CD8-positive, alpha-beta memory T cell (primary cell): ENCODE results near the gene ACD. TPM values are rescaled to one million over a fixed set of nuclear protein-coding genes. Genes with fewer than 3 reads are reported as not detected.
A peak's percentile ranks its signal among the peaks of the same experiment; 100 is the strongest.

Source experiments
- CTCF ChIA-PET: fragments of 350-600 bp; sonication (Branson Sonifier 250); formaldehyde crosslinking; loops from one replicate; lab custom pipeline; 2021; ENCODE audit warnings: antibody characterized with exemption; lab: Charles Lee
- POLR2A ChIA-PET: fragments of 350-600 bp; sonication (Branson Sonifier 250); formaldehyde crosslinking; loops from one replicate; lab custom pipeline; 2021; ENCODE audit warnings: antibody characterized with exemption; lab: Charles Lee
- DNase-seq, 5 donors: peaks; one replicate each; pipeline versions ENCODE4 v3.0.0 to v3.0.0-alpha.2; 2020 to 2022; ENCODE audit warnings: mixed read lengths in 1 of 5
- H3K27ac ChIP-seq: one replicate; pipeline ENCODE4 v1.7.0; 2013; ENCODE audit warnings: low read depth, mild to moderate bottlenecking, low read length, moderate library complexity
- H3K27me3 ChIP-seq: 2 replicates; pipeline ENCODE4 v1.7.0; 2013; ENCODE audit warnings: low read length, mild to moderate bottlenecking; ENCODE audit not compliant: insufficient read depth, poor library complexity, severe bottlenecking
- H3K36me3 ChIP-seq: 2 replicates; pipeline ENCODE4 v1.7.0; 2013; ENCODE audit warnings: mild to moderate bottlenecking, low read length, moderate library complexity; ENCODE audit not compliant: insufficient read depth
- H3K4me1 ChIP-seq: 2 replicates; pipeline ENCODE4 v1.7.0; 2013; ENCODE audit warnings: mild to moderate bottlenecking, low read length, moderate library complexity; ENCODE audit not compliant: insufficient read depth
- H3K4me3 ChIP-seq: 2 replicates; pipeline ENCODE4 v1.7.0; 2013; ENCODE audit warnings: mild to moderate bottlenecking, low read length
- H3K9me3 ChIP-seq: 2 replicates; pipeline ENCODE4 v1.7.0; 2013; ENCODE audit warnings: mild to moderate bottlenecking, low read length
- H3K27ac Mint-ChIP-seq, 8 donors: one replicate each; pipeline ENCODE4 v1.8.0; 2020 to 2021; ENCODE audit warnings: mixed read lengths in 8 of 8, mild to moderate bottlenecking in 6 of 8, inconsistent platforms in 3 of 8, moderate library complexity in 3 of 8
- H3K27me3 Mint-ChIP-seq, 2 donors: one replicate each; pipeline ENCODE4 v1.8.0; 2020 to 2021; ENCODE audit warnings: mixed read lengths in 2 of 2, mild to moderate bottlenecking in 1 of 2, moderate library complexity in 1 of 2
- H3K36me3 Mint-ChIP-seq, 3 donors: one replicate each; pipeline ENCODE4 v1.8.0; 2020 to 2021; ENCODE audit warnings: mixed read lengths in 3 of 3, inconsistent platforms in 1 of 3, mild to moderate bottlenecking in 1 of 3
- H3K4me1 Mint-ChIP-seq, 3 donors: one replicate each; pipeline ENCODE4 v1.8.0; 2020 to 2021; ENCODE audit warnings: mixed read lengths in 3 of 3, inconsistent platforms in 1 of 3, mild to moderate bottlenecking in 1 of 3
- H3K4me3 Mint-ChIP-seq, 7 donors: one replicate each; pipeline ENCODE4 v1.8.0; 2020 to 2021; ENCODE audit warnings: mixed read lengths in 7 of 7, mild to moderate bottlenecking in 6 of 7, moderate library complexity in 4 of 7, inconsistent platforms in 2 of 7
- H3K9me3 Mint-ChIP-seq, 5 donors: one replicate each; pipeline ENCODE4 v1.8.0; 2020 to 2022; ENCODE audit warnings: mixed read lengths in 5 of 5, mild to moderate bottlenecking in 3 of 5, moderate library complexity in 2 of 5, inconsistent platforms in 1 of 5
- polyA plus RNA-seq: library from polyadenylated mRNA; unstranded; fragments of 300-500 nt; fragmentation: Illumina TruSeq; gene quantifications from one replicate; pipeline ENCODE4 v1.2.3, GENCODE V29; 2021
- total RNA-seq, 2 experiments: library from RNA; stranded (reverse); gene quantifications; one replicate each; pipeline ENCODE4 v1.2.3, GENCODE V29; 2021

Gene ACD
- total and polyA plus RNA-seq, 3 experiments from 2014 or later, result 55.6 to 81.7 (median 79.1) TPM

GRCh38 chr16:67679935-67680897 lies 20.2 kb upstream of the ACD start:
- no peaks in the 10 kb centered on the region for H3K9me3 Mint-ChIP-seq
- peak overlapping the region in 2 of 8 donors; percentile 19 to 61 for H3K27ac Mint-ChIP-seq
- H3K4me3 Mint-ChIP-seq, result no peak overlapping the region
- H3K27me3 Mint-ChIP-seq, result peaks cover 0 to 2% of the 10 kb centered on the region in 2 donors
- no peaks in the 10 kb centered on the region for H3K4me1 Mint-ChIP-seq
- CTCF ChIA-PET, result interaction anchor here (0.6 kb wide), 1 partner anchor 63 kb away, joined by 4 read pairs; no protein-coding TSS in a partner anchor
- Histone ChIP-seq H3K9me3 (no peaks in the 10 kb centered on the region), H3K4me1 (peaks cover 2% of the 10 kb centered on the region), H3K4me3 (no peak overlapping the region), H3K27me3 (no peaks in the 10 kb centered on the region), H3K36me3 (peaks cover 10% of the 10 kb centered on the region), H3K27ac (no peak overlapping the region)
- POLR2A ChIA-PET, result interaction anchor here (0.6 to 1.4 kb wide), 2 partner anchors 13 to 156 kb away, joined by 3 read pairs; partner anchors contain the start of gene C16orf86
- DNase-seq, result no peak
- H3K36me3 Mint-ChIP-seq, result peaks cover 0 to 32% (median 0%) of the 10 kb centered on the region in 3 donors

- Mint-ChIP-seq H3K27me3 (peaks cover 0 to 2% of the 10 kb centered on the region in 2 donors), H3K4me1 (no peaks in the 10 kb centered on the region), H3K9me3 (no peaks in the 10 kb centered on the region), H3K36me3 (peaks cover 0 to 21% (median 0%) of the 10 kb centered on the region in 3 donors), H3K4me3 (no peak overlapping the region), H3K27ac (peak overlapping the region in 2 of 8 donors; percentile 27 to 54)
- H3K36me3 ChIP-seq, result peaks cover 9% of the 10 kb centered on the region
- no peak overlapping the region for H3K27ac ChIP-seq
- no peak for DNase-seq
- ChIA-PET CTCF (no interaction called here), POLR2A (no interaction called here)
- no peaks in the 10 kb centered on the region for H3K9me3 ChIP-seq
- no peak overlapping the region for H3K4me3 ChIP-seq
- H3K4me1 ChIP-seq, result no peaks in the 10 kb centered on the region
- H3K27me3 ChIP-seq, result no peaks in the 10 kb centered on the region
Observed at GRCh38 chr16:67678354-67679023, 18.4 kb upstream of the ACD start.

DNA sequence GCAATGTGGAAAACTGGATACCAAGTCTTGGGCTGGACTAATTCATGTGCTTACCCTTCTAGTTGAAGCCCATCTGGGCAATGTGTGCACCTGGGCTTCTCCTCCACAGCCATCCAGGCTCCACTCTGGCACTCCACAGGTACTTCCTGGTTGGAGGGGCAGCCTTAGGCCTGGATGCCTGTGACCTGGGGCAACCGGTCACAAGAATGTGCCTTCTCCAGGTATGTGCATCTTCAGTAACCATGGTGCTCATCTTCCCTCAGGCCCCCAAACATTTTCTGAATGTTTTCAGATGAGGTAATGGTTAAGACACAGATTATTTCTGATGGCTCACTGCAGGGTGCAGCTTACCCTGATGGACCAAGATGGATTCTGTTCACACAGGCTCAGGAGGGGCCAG lies 17.7 kb upstream of the ACD start:
- CTCF ChIA-PET, result interaction anchor here (1.2 to 1.3 kb wide), 2 partner anchors 33 to 131 kb away, joined by 3 to 4 read pairs; partner anchors contain the start of gene CARMIL2
- no peak for DNase-seq
- H3K9me3 Mint-ChIP-seq, result no peaks in the 10 kb centered on the region
- peaks cover 0 to 17% (median 0%) of the 10 kb centered on the region in 3 donors for H3K36me3 Mint-ChIP-seq
- Histone ChIP-seq H3K27me3 (no peaks in the 10 kb centered on the region), H3K9me3 (no peaks in the 10 kb centered on the region), H3K4me1 (no peaks in the 10 kb centered on the region), H3K4me3 (no peak overlapping the region), H3K36me3 (peaks cover 2% of the 10 kb centered on the region), H3K27ac (no peak overlapping the region)
- no peaks in the 10 kb centered on the region for H3K4me1 Mint-ChIP-seq
- H3K4me3 Mint-ChIP-seq, result no peak overlapping the region
- peak overlapping the region in 2 of 8 donors; percentile 2 to 70 for H3K27ac Mint-ChIP-seq
- peaks cover 0 to 2% of the 10 kb centered on the region in 2 donors for H3K27me3 Mint-ChIP-seq
- POLR2A ChIA-PET, result no interaction called here

- H3K27me3 Mint-ChIP-seq, result peaks cover 0 to 2% of the 10 kb centered on the region in 2 donors
- peaks cover 0 to 12% (median 0%) of the 10 kb centered on the region in 3 donors for H3K36me3 Mint-ChIP-seq
- Histone ChIP-seq H3K27ac (no peak overlapping the region), H3K9me3 (no peaks in the 10 kb centered on the region), H3K27me3 (no peaks in the 10 kb centered on the region), H3K36me3 (no peaks in the 10 kb centered on the region), H3K4me1 (no peaks in the 10 kb centered on the region), H3K4me3 (no peak overlapping the region)
- no peak overlapping the region for H3K27ac Mint-ChIP-seq
- H3K9me3 Mint-ChIP-seq, result no peaks in the 10 kb centered on the region
- POLR2A ChIA-PET, result no interaction called here
- CTCF ChIA-PET, result interaction anchor here (1.2 to 1.3 kb wide), 4 partner anchors 10 to 130 kb away, joined by 3 to 4 read pairs (median 4); partner anchors contain the start of gene CARMIL2
- H3K4me3 Mint-ChIP-seq, result no peak overlapping the region
- no peak for DNase-seq
- no peaks in the 10 kb centered on the region for H3K4me1 Mint-ChIP-seq
Observed at GRCh38 chr16:67676939-67677338, 16.9 kb upstream of the ACD start.

GRCh38 chr16:67676516-67676915 lies 16.5 kb upstream of the ACD start:
- Histone ChIP-seq H3K27me3 (no peaks in the 10 kb centered on the region), H3K27ac (no peak overlapping the region), H3K9me3 (no peaks in the 10 kb centered on the region), H3K4me1 (no peaks in the 10 kb centered on the region), H3K36me3 (no peaks in the 10 kb centered on the region), H3K4me3 (no peak overlapping the region)
- H3K36me3 Mint-ChIP-seq, result peaks cover 0 to 9% (median 0%) of the 10 kb centered on the region in 3 donors
- H3K27ac Mint-ChIP-seq, result peak overlapping the region in 1 of 8 donors; percentile 59
- H3K27me3 Mint-ChIP-seq, result peaks cover 0 to 2% of the 10 kb centered on the region in 2 donors
- CTCF ChIA-PET, result interaction anchor here (1.2 to 1.3 kb wide), 3 partner anchors 9 to 41 kb away, joined by 3 to 4 read pairs (median 3); partner anchors contain the start of gene CARMIL2
- no peaks in the 10 kb centered on the region for H3K9me3 Mint-ChIP-seq
- H3K4me3 Mint-ChIP-seq, result no peak overlapping the region
- H3K4me1 Mint-ChIP-seq, result no peaks in the 10 kb centered on the region
- DNase-seq, result no peak
- POLR2A ChIA-PET, result no interaction called here

GRCh38 chr16:67675999-67676398 lies 15.9 kb upstream of the ACD start:
- DNase-seq, result no peak
- Mint-ChIP-seq H3K4me3 (no peak overlapping the region), H3K36me3 (peaks cover 0 to 8% (median 0%) of the 10 kb centered on the region in 3 donors), H3K27ac (peak overlapping the region in 2 of 8 donors; percentile 68 to 82), H3K9me3 (no peaks in the 10 kb centered on the region), H3K4me1 (no peaks in the 10 kb centered on the region), H3K27me3 (peaks cover 0 to 2% of the 10 kb centered on the region in 2 donors)
- Histone ChIP-seq H3K9me3 (no peaks in the 10 kb centered on the region), H3K27ac (no peak overlapping the region), H3K4me1 (no peaks in the 10 kb centered on the region), H3K36me3 (no peaks in the 10 kb centered on the region), H3K4me3 (no peak overlapping the region), H3K27me3 (no peaks in the 10 kb centered on the region)
- ChIA-PET POLR2A (no interaction called here), CTCF (interaction anchor here (1.2 to 1.3 kb wide), 2 partner anchors 9 to 42 kb away, joined by 3 to 4 read pairs; no protein-coding TSS in a partner anchor)

GRCh38 chr16:67675579-67675935 lies 15.5 kb upstream of the ACD start:
- H3K4me1 ChIP-seq, result no peaks in the 10 kb centered on the region
- H3K9me3 ChIP-seq, result no peaks in the 10 kb centered on the region
- no peak overlapping the region for H3K4me3 ChIP-seq
- Mint-ChIP-seq H3K9me3 (no peaks in the 10 kb centered on the region), H3K4me3 (no peak overlapping the region), H3K27me3 (peaks cover 0 to 2% of the 10 kb centered on the region in 2 donors), H3K27ac (peak overlapping the region in 2 of 8 donors; percentile 68 to 82), H3K36me3 (peaks cover 0 to 5% (median 0%) of the 10 kb centered on the region in 3 donors), H3K4me1 (no peaks in the 10 kb centered on the region)
- no peak for DNase-seq
- no peaks in the 10 kb centered on the region for H3K27me3 ChIP-seq
- POLR2A ChIA-PET, result no interaction called here
- CTCF ChIA-PET, result interaction anchor here (1.2 kb wide), 1 partner anchor 42 kb away, joined by 3 read pairs; no protein-coding TSS in a partner anchor
- H3K27ac ChIP-seq, result no peak overlapping the region
- H3K36me3 ChIP-seq, result no peaks in the 10 kb centered on the region
